Smooth muscle cell (in vitro differentiated cells): ENCODE data around the gene ZFAND6. TPM values are rescaled to one million over a fixed set of nuclear protein-coding genes. Genes with fewer than 3 reads are reported as not detected.
"Not testable (repeated sequence)": the region's sequence is repeated elsewhere in the genome, so short reads cannot be mapped to it uniquely, and the experiment has no call there.

Source experiments
- DNase-seq: peaks from one replicate; lab custom pipeline; 2025; ENCODE audit not compliant: unreplicated experiment; lab: John Stamatoyannopoulos, UW
- H2AFZ ChIP-seq: fragments of 200-600 bp; sonication (generic); 2 replicates; pipeline ENCODE4 v1.6.0; 2016; ENCODE audit warnings: antibody characterized with exemption, low read depth, mild to moderate bottlenecking
- H3F3A ChIP-seq: fragments of 200-600 bp; sonication (generic); 2 replicates; pipeline ENCODE4 v1.6.0; 2017; ENCODE audit warnings: antibody characterized with exemption, low read depth
- H3K27ac ChIP-seq: fragments of 200-600 bp; sonication (generic); 2 replicates; pipeline ENCODE4 v1.5.1; 2016; ENCODE audit warnings: low read depth, mild to moderate bottlenecking
- H3K27me3 ChIP-seq: fragments of 200-600 bp; sonication (generic); 2 replicates; pipeline ENCODE4 v1.6.1; 2016; ENCODE audit warnings: low read depth, mild to moderate bottlenecking
- H3K36me3 ChIP-seq: fragments of 200-600 bp; sonication (generic); 2 replicates; pipeline ENCODE4 v1.5.1; 2016; ENCODE audit warnings: low read depth
- H3K4me1 ChIP-seq: fragments of 200-600 bp; sonication (generic); 2 replicates; pipeline ENCODE4 v1.5.1; 2016; ENCODE audit warnings: low read depth
- H3K4me2 ChIP-seq: fragments of 200-600 bp; sonication (generic); 2 replicates; pipeline ENCODE4 v1.6.0; 2016; ENCODE audit warnings: mild to moderate bottlenecking
- H3K4me3 ChIP-seq: fragments of 200-600 bp; sonication (generic); 2 replicates; pipeline ENCODE4 v1.5.1; 2016; ENCODE audit warnings: mild to moderate bottlenecking
- H3K79me2 ChIP-seq: fragments of 200-600 bp; sonication (generic); 2 replicates; pipeline ENCODE4 v1.6.0; 2016; ENCODE audit warnings: low read depth, mild to moderate bottlenecking
- H3K9ac ChIP-seq: fragments of 200-600 bp; sonication (generic); 2 replicates; pipeline ENCODE4 v1.6.0; 2016; ENCODE audit warnings: low read depth
- H3K9me3 ChIP-seq: fragments of 200-600 bp; sonication (generic); replicated peaks from 2 replicates; pipeline ENCODE4 v1.5.1; 2016; ENCODE audit warnings: low read depth
- H4K20me1 ChIP-seq: fragments of 200-600 bp; sonication (generic); 2 replicates; pipeline ENCODE4 v1.6.0; 2016; ENCODE audit warnings: low read depth
- WGBS: methylation state at CpG from one replicate; pipeline ENCODE4 v1.1.7; 2016; ENCODE audit warnings: low lambda C conversion rate; 5-methylcytosine and 5-hydroxymethylcytosine counted together
- polyA plus RNA-seq: library from polyadenylated mRNA; unstranded; fragments of >200 nt; fragmentation: Nextera tagmentation; extraction: Ambion mirVana; gene quantifications from 2 replicates; pipeline ENCODE4 v1.2.1, GENCODE V29; 2016
- total RNA-seq: library from RNA; depleted of rRNA; stranded (reverse); fragments of >200 nt; gene quantifications from 2 replicates; pipeline ENCODE4 v1.2.3, GENCODE V29; 2014
- TF ChIP-seq, protein P1 (sequence below): fragments of 200-600 bp; sonication (generic); IDR thresholded peaks from 2 replicates; pipeline ENCODE4 v1.5.1; 2017; ENCODE audit warnings: borderline replicate concordance, mild to moderate bottlenecking, antibody characterized with exemption; ENCODE audit not compliant: insufficient read depth, poor library complexity, severe bottlenecking

The ZFAND6 gene
- total and polyA plus RNA-seq, 2 experiments from 2014 or later = 81.9 to 144 TPM

DNA sequence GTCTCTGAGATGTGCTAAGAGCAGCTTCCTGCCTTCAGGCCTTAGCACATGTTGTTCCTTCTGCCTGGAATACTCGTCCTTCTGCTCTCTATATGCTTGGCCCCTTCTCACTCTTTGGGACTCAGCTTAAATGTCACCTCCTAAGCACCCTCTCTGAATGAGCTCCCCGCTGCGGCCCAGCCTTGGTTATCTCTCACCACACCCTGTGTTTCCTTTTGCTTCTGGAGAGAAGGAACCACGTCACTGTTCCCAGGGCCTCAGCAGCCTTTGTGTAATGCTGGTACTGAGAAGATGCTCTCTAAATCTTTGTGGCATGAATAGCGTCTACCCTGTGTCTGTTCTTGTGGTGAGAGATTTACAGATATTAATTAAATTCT is 95.5 kb downstream of the ZFAND6 start:
- no peak overlapping the region for H3K4me3 ChIP-seq
- peaks cover 16% of the 10 kb centered on the region for H3K4me1 ChIP-seq
- H3K36me3 ChIP-seq = no peaks in the 10 kb centered on the region
- H2AFZ ChIP-seq = no peak overlapping the region
- no peaks in the 10 kb centered on the region for H3K9me3 ChIP-seq
- no peak for DNase-seq
- no peak overlapping the region for H3K9ac ChIP-seq
- H3K27me3 ChIP-seq = no peaks in the 10 kb centered on the region
- TF ChIP-seq, protein P1, sequence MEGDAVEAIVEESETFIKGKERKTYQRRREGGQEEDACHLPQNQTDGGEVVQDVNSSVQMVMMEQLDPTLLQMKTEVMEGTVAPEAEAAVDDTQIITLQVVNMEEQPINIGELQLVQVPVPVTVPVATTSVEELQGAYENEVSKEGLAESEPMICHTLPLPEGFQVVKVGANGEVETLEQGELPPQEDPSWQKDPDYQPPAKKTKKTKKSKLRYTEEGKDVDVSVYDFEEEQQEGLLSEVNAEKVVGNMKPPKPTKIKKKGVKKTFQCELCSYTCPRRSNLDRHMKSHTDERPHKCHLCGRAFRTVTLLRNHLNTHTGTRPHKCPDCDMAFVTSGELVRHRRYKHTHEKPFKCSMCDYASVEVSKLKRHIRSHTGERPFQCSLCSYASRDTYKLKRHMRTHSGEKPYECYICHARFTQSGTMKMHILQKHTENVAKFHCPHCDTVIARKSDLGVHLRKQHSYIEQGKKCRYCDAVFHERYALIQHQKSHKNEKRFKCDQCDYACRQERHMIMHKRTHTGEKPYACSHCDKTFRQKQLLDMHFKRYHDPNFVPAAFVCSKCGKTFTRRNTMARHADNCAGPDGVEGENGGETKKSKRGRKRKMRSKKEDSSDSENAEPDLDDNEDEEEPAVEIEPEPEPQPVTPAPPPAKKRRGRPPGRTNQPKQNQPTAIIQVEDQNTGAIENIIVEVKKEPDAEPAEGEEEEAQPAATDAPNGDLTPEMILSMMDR = no peak
- WGBS = 78% methylated on average over 5 of the region's 5 CpGs
- H3K27ac ChIP-seq = peak overlapping the region; percentile 77
- H3K4me2 ChIP-seq = peak overlapping the region; percentile 60
- H3F3A ChIP-seq = peaks cover 14% of the 10 kb centered on the region
- no peaks in the 10 kb centered on the region for H3K79me2 ChIP-seq
- no peaks in the 10 kb centered on the region for H4K20me1 ChIP-seq

DNA sequence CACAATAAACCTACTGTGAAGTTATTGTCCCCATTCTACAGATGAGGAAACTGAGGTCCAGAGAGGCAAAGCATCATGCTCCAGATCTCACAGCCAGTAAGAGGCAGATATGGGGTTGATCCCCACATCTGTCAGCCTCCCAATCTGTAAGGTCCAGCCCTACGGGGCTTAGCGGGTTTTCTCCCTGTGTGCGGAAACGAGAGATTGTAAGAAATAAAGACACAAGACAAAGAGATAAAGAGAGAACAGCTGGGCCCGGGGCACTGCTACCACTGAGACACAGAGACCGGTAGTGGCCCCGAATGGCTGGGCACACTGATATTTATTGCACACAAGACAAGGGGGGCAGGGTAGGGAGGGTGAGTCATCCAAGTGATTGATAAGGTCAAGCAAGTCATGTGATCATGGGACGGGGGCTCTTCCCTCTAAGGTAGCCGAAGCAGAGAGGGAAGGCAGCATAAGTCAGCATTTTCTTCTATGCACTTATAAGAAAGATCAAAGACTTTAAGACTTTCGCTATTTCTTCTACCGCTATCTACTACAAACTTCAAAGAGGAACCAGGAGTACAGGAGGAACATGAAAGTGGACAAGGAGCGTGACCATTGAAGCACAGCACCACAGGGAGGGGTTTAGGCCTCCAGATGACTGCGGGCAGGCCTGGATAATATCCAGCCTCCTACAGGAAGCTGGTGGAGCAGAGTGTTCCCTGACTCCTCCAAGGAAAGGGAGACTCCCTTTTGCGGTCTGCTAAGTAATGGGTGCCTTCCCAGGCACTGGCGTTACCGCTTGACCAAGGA is 96.1 kb downstream of the ZFAND6 start:
- H3K79me2 ChIP-seq, DNase-seq, H3K27me3 ChIP-seq, H3K9ac ChIP-seq, H3K9me3 ChIP-seq, H4K20me1 ChIP-seq, H2AFZ ChIP-seq, H3K4me3 ChIP-seq, H3K36me3 ChIP-seq: not testable (repeated sequence)
- peaks cover 20% of the 10 kb centered on the region for H3K4me1 ChIP-seq
- H3F3A ChIP-seq = peaks cover 19% of the 10 kb centered on the region
- H3K4me2 ChIP-seq = peak overlapping the region; percentile 60
- WGBS = 20% methylated on average over 16 of the region's 16 CpGs
- peak overlapping the region; percentile 77 for H3K27ac ChIP-seq

DNA sequence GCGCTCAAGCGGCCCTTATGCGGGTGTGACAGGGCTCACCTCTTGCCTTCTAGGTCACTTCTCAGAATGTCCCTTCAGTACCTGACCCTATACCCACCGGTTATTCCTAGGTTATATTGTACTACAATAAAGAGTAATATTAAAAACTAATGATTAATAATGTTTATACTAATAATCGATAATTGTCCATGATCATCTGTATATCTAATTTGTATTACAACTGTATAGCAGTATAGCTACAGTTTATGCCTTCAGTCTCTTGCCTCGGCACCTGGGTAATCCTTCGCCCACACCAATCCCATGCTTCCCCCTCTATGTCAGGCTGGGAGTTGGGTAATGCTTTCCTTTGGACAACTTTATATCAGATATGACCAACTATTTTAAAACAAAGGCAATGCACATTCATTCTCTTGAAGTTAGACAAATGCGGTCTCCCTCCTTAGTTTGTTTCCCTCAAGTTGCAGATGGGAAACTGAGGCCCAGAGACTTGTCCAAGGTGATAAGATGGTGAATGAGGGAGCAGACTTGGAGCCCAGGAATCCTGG is 96.8 kb downstream of the ZFAND6 start:
- 74% methylated on average over 8 of the region's 8 CpGs for WGBS
- peaks cover 24% of the 10 kb centered on the region for H3F3A ChIP-seq
- H3K4me3 ChIP-seq = no peak overlapping the region
- TF ChIP-seq, protein P1 = no peak
- peaks cover 23% of the 10 kb centered on the region for H3K4me1 ChIP-seq
- peak overlapping the region; percentile 77 for H3K27ac ChIP-seq
- H3K27me3 ChIP-seq = no peaks in the 10 kb centered on the region
- no peaks in the 10 kb centered on the region for H4K20me1 ChIP-seq
- H2AFZ ChIP-seq = no peak overlapping the region
- H3K4me2 ChIP-seq = peak overlapping the region; percentile 60
- H3K36me3 ChIP-seq = no peaks in the 10 kb centered on the region
- no peaks in the 10 kb centered on the region for H3K9me3 ChIP-seq
- no peak for DNase-seq
- no peak overlapping the region for H3K9ac ChIP-seq
- no peaks in the 10 kb centered on the region for H3K79me2 ChIP-seq

DNA sequence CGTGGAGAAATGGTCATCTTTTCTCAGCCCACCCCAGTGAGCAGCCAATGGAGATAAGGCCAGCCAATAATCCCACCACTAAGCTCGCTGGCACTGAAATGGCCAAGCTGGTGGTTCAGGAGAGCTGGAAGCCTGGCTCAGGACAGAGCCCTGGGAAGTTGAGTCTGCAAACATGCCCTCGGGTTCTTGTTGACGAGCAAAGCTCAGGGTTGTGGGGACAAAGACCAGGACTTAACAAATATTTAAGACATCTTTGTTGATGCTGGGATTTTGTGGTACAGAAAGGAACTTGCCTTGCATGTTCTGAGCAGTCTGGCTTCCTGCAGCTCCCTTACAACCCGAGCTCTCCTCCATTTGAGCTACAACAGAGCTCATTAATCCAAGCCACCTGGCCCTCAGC is 97.7 kb downstream of the ZFAND6 start:
- Histone ChIP-seq H3K79me2 (no peaks in the 10 kb centered on the region), H4K20me1 (no peaks in the 10 kb centered on the region)
- 39% methylated on average over 5 of the region's 5 CpGs for WGBS

More for the DNA sequence above, 97.7 kb downstream of the ZFAND6 start:
- H3K4me1 ChIP-seq = peaks cover 23% of the 10 kb centered on the region
- H2AFZ ChIP-seq = no peak overlapping the region
- no peak overlapping the region for H3K4me2 ChIP-seq
- no peak for DNase-seq
- no peaks in the 10 kb centered on the region for H3K36me3 ChIP-seq
- H3F3A ChIP-seq = peaks cover 26% of the 10 kb centered on the region
- H3K27ac ChIP-seq = no peak overlapping the region
- H3K9ac ChIP-seq = no peak overlapping the region
- no peaks in the 10 kb centered on the region for H3K27me3 ChIP-seq
- H3K4me3 ChIP-seq = no peak overlapping the region
- TF ChIP-seq, protein P1 = no peak
- no peaks in the 10 kb centered on the region for H3K9me3 ChIP-seq
